ENCODE results near the gene CCDC68.

- TF ChIP-seq POLR2A (IDR thresholded peaks at IDR 0.05) = no peak
- TF ChIP-seq, protein P1, sequence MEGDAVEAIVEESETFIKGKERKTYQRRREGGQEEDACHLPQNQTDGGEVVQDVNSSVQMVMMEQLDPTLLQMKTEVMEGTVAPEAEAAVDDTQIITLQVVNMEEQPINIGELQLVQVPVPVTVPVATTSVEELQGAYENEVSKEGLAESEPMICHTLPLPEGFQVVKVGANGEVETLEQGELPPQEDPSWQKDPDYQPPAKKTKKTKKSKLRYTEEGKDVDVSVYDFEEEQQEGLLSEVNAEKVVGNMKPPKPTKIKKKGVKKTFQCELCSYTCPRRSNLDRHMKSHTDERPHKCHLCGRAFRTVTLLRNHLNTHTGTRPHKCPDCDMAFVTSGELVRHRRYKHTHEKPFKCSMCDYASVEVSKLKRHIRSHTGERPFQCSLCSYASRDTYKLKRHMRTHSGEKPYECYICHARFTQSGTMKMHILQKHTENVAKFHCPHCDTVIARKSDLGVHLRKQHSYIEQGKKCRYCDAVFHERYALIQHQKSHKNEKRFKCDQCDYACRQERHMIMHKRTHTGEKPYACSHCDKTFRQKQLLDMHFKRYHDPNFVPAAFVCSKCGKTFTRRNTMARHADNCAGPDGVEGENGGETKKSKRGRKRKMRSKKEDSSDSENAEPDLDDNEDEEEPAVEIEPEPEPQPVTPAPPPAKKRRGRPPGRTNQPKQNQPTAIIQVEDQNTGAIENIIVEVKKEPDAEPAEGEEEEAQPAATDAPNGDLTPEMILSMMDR (IDR thresholded peaks at IDR 0.05 in 8 of 11, conservative IDR thresholded peaks at IDR 0.05 in 3 of 11) = no peak
These were observed 44.4 kb downstream of the CCDC68 start for GRCh38 chr18:54914816-54915215.

All from spleen (tissue), 7 donors.